PFSK-1 (cell line): ENCODE measurements around the gene HAUS1.

ENCODE experiments used
- POLR2AphosphoS5 ChIP-seq: IDR thresholded peaks from 2 replicates; pipeline ENCODE4 v1.6.1; 2012; ENCODE audit warnings: low read depth, mild to moderate bottlenecking, control low read depth, low read length, moderate library complexity
- TF ChIP-seq, protein P1 (sequence below), 2 experiments: IDR thresholded peaks; 2 replicates each; pipeline versions ENCODE4 v1.6.1 to v1.8.0; 2011 to 2012; ENCODE audit warnings: low read depth in 2 of 2, low read length in 2 of 2, control low read depth in 1 of 2, inconsistent platforms in 1 of 2, mild to moderate bottlenecking in 1 of 2, moderate library complexity in 1 of 2; ENCODE audit not compliant: insufficient read depth in 1 of 2

- no peak for TF ChIP-seq POLR2AphosphoS5
- TF ChIP-seq, protein P1, sequence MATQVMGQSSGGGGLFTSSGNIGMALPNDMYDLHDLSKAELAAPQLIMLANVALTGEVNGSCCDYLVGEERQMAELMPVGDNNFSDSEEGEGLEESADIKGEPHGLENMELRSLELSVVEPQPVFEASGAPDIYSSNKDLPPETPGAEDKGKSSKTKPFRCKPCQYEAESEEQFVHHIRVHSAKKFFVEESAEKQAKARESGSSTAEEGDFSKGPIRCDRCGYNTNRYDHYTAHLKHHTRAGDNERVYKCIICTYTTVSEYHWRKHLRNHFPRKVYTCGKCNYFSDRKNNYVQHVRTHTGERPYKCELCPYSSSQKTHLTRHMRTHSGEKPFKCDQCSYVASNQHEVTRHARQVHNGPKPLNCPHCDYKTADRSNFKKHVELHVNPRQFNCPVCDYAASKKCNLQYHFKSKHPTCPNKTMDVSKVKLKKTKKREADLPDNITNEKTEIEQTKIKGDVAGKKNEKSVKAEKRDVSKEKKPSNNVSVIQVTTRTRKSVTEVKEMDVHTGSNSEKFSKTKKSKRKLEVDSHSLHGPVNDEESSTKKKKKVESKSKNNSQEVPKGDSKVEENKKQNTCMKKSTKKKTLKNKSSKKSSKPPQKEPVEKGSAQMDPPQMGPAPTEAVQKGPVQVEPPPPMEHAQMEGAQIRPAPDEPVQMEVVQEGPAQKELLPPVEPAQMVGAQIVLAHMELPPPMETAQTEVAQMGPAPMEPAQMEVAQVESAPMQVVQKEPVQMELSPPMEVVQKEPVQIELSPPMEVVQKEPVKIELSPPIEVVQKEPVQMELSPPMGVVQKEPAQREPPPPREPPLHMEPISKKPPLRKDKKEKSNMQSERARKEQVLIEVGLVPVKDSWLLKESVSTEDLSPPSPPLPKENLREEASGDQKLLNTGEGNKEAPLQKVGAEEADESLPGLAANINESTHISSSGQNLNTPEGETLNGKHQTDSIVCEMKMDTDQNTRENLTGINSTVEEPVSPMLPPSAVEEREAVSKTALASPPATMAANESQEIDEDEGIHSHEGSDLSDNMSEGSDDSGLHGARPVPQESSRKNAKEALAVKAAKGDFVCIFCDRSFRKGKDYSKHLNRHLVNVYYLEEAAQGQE (IDR thresholded peaks at IDR 0.05; ENCODE audit: insufficient read depth in 1 of 2, low read depth in 2 of 2, low read length in 2 of 2) = no peak
Measured at GRCh38 chr18:46176001-46176400, 71.8 kb downstream of the HAUS1 start.
